ENCODE measurements around the gene PRTFDC1.

- TF ChIP-seq NRF1 (IDR thresholded peaks at IDR 0.05; ENCODE audit: low read depth, low read length) (no peak), GABPA (IDR thresholded peaks at IDR 0.05; ENCODE audit: borderline replicate concordance, insufficient read depth, low read length) (no peak), CEBPB (IDR thresholded peaks at IDR 0.05; ENCODE audit: low read depth, low read length) (no peak), CHD7 (IDR thresholded peaks at IDR 0.05; ENCODE audit: insufficient replicate concordance, low read length) (no peak), CTCF (IDR thresholded peaks at IDR 0.05; ENCODE audit: control extremely low read depth in 1 of 3, insufficient read depth in 1 of 3, low read depth in 1 of 3, low read length in 3 of 3) (no peak)
Measured at GRCh38 chr10:24894309-24894708, 58.1 kb downstream of the PRTFDC1 start.

Data from H1 (cell line).